ENCODE measurements around the gene CYBB. TPM values are rescaled to one million over a fixed set of nuclear protein-coding genes. Genes with fewer than 3 reads are reported as not detected.

Gene CYBB
- total and polyA plus RNA-seq, 11 donors, result 1.4 to 180 (median 8.3) TPM

GRCh38 chrX:37781814-37782213 is 2.0 kb downstream of the CYBB start:
- 68 to 81% (median 76%) methylated on average over 3 of the region's 3 CpGs for WGBS, 4 donors

GRCh38 chrX:37782359-37782758 is 2.5 kb downstream of the CYBB start:
- H3K27ac ChIP-seq, result peak overlapping the region in 1 of 12 donors; percentile 76
- DNase-seq (no peak), ATAC-seq (no peak)
- H3K36me3 ChIP-seq, result no peaks in the 10 kb centered on the region
- H3K27me3 ChIP-seq, result no peaks in the 10 kb centered on the region
- H3K4me3 ChIP-seq, result peak overlapping the region in 4 of 12 donors; percentile 3 to 54 (median 18)
- intact Hi-C loops (cut with DNase I), result no loop called here
- 56 to 94% (median 75%) methylated on average over 1 of the region's 1 CpG for WGBS, 4 donors
- H3K9me3 ChIP-seq, result no peaks in the 10 kb centered on the region
- H3K4me1 ChIP-seq, result peaks cover 0 to 13% (median 0%) of the 10 kb centered on the region in 12 donors
- no peak for TF ChIP-seq CTCF (IDR thresholded peaks at IDR 0.05)
- no peak for TF ChIP-seq POLR2A (IDR thresholded peaks at IDR 0.05)

More at GRCh38 chrX:37781814-37782213, 2.0 kb downstream of the CYBB start:
- DNase-seq (no peak), ATAC-seq (no peak)
- Histone ChIP-seq H3K9me3 (no peaks in the 10 kb centered on the region), H3K36me3 (no peaks in the 10 kb centered on the region), H3K27me3 (no peaks in the 10 kb centered on the region), H3K27ac (peak overlapping the region in 1 of 12 donors; percentile 76), H3K4me3 (peak overlapping the region in 6 of 12 donors; percentile 9 to 54 (median 26)), H3K4me1 (peaks cover 0 to 14% (median 0%) of the 10 kb centered on the region in 12 donors)
- TF ChIP-seq POLR2A (IDR thresholded peaks at IDR 0.05), result no peak
- TF ChIP-seq CTCF (IDR thresholded peaks at IDR 0.05), result no peak
- intact Hi-C loops (cut with DNase I), result no loop called here

- intact Hi-C loops (cut with DNase I), result no loop called here
- Histone ChIP-seq H3K36me3 (no peaks in the 10 kb centered on the region), H3K27me3 (no peaks in the 10 kb centered on the region), H3K4me1 (peaks cover 0 to 13% (median 0%) of the 10 kb centered on the region in 12 donors), H3K27ac (peak overlapping the region in 1 of 12 donors; percentile 76), H3K4me3 (peak overlapping the region in 2 of 12 donors; percentile 7 to 54), H3K9me3 (no peaks in the 10 kb centered on the region)
- WGBS, 4 donors, result 68 to 86% (median 75%) methylated on average over 4 of the region's 4 CpGs
- no peak for ATAC-seq
- TF ChIP-seq CTCF (IDR thresholded peaks at IDR 0.05) (no peak), POLR2A (IDR thresholded peaks at IDR 0.05) (no peak)
- peak in 2 of 5 donors; percentile 20 to 34 for DNase-seq
Measured at GRCh38 chrX:37783305-37783704, 3.4 kb downstream of the CYBB start.

GRCh38 chrX:37785569-37785968 is 5.7 kb downstream of the CYBB start:
- Histone ChIP-seq H3K27ac (peak overlapping the region in 1 of 12 donors; percentile 76), H3K27me3 (no peaks in the 10 kb centered on the region), H3K4me3 (peak overlapping the region in 1 of 12 donors; percentile 27), H3K9me3 (no peaks in the 10 kb centered on the region), H3K4me1 (peaks cover 0 to 19% (median 0%) of the 10 kb centered on the region in 12 donors), H3K36me3 (no peaks in the 10 kb centered on the region)
- TF ChIP-seq POLR2A (IDR thresholded peaks at IDR 0.05) (no peak), CTCF (IDR thresholded peaks at IDR 0.05) (no peak)
- peak in 1 of 5 donors; percentile 24 for DNase-seq
- 65 to 89% (median 79%) methylated on average over 3 of the region's 3 CpGs for WGBS, 4 donors
- intact Hi-C loops (cut with DNase I), result no loop called here
- no peak for ATAC-seq
